Kidney epithelial cell (primary cell): ENCODE measurements around the gene MGAT4B. TPM values are rescaled to one million over a fixed set of nuclear protein-coding genes. Genes with fewer than 3 reads are reported as not detected.

ENCODE experiments used
- DNase-seq: peaks from one replicate; pipeline ENCODE4 v3.0.0-alpha.2; 2010; ENCODE audit warnings: low read depth
- H3K27me3 ChIP-seq: 2 replicates; pipeline ENCODE4 v1.6.0; 2011; ENCODE audit warnings: low read length; ENCODE audit not compliant: control insufficient read depth, insufficient read depth
- H3K36me3 ChIP-seq: 2 replicates; pipeline ENCODE4 v1.5.1; 2011; ENCODE audit warnings: low read length; ENCODE audit not compliant: control insufficient read depth, insufficient read depth
- H3K4me3 ChIP-seq: 2 replicates; pipeline ENCODE4 v1.5.1; 2011; ENCODE audit warnings: low read depth, mild to moderate bottlenecking, control low read depth, low read length
- CTCF ChIP-seq: IDR thresholded peaks from 2 replicates; pipeline ENCODE4 v1.5.1; 2011; ENCODE audit warnings: mild to moderate bottlenecking, moderate library complexity, low read length, control low read depth, inconsistent platforms; ENCODE audit not compliant: insufficient read depth, poor library complexity, severe bottlenecking
- total RNA-seq: library from RNA; depleted of rRNA; stranded (reverse); fragments of >200 nt; gene quantifications from 2 replicates; pipeline ENCODE4 v1.2.3, GENCODE V29; 2015

Gene MGAT4B
- total RNA-seq, 1 donor from 2014 or later, result 540 TPM

DNA sequence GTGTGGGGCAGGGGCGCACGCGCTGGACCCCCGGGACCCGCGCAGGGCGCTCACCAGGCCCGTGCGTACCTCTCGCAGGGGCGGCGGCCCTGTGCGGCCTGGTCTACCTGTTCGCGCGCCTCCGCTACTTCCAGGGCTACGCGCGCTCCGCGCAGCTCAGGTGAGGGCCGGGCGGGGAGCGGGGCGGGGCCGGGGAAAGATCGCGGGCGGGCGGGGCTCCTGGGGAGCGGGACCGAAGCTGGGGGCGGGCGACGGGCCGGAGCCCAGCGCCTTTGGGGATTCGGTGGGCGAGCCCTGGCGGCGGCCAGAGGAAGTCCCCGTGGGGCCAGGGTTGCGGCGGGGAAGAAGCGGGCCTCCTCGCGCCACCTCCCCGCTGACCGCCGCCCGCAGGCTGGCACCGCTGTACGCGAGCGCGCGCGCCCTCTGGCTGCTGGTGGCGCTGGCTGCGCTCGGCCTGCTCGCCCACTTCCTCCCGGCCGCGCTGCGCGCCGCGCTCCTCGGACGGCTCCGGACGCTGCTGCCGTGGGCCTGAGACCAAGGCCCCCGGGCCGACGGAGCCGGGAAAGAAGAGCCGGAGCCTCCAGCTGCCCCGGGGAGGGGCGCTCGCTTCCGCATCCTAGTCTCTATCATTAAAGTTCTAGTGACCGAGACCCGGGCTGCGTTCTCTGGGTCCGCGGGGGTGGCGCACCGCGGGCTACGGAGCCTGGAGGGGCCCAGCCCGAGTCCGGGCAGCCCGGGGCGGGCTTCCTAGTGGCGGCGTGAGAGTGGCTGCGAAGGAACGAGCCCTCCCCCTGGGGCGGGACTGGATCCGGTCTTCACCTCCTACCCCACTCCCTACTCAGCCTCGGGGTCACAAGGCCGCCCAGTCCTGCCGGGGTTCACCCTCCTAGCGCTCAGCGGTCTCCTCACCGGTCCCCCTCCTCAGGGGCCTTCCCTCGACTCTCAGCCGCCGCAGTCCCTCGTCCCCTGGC, 10.5 kb downstream of the MGAT4B start:
- DNase-seq, result no peak
- Histone ChIP-seq H3K4me3 (peak overlapping the region; percentile 64), H3K36me3 (peaks cover 2% of the 10 kb centered on the region), H3K27me3 (no peaks in the 10 kb centered on the region)
- peak; percentile 9 for TF ChIP-seq CTCF

- Histone ChIP-seq H3K4me3 (peak overlapping the region; percentile 64), H3K27me3 (no peaks in the 10 kb centered on the region), H3K36me3 (peaks cover 2% of the 10 kb centered on the region)
- DNase-seq, result no peak
- TF ChIP-seq CTCF, result no peak
Measured at GRCh38 chr5:179795049-179795862, 11.4 kb downstream of the MGAT4B start.

GRCh38 chr5:179794575-179794974, 12.1 kb downstream of the MGAT4B start:
- Histone ChIP-seq H3K4me3 (no peak overlapping the region), H3K27me3 (no peaks in the 10 kb centered on the region), H3K36me3 (peaks cover under 1% of the 10 kb centered on the region)
- no peak for DNase-seq
- TF ChIP-seq CTCF, result no peak

- H3K27me3 ChIP-seq, result no peaks in the 10 kb centered on the region
- no peaks in the 10 kb centered on the region for H3K36me3 ChIP-seq
- no peak for DNase-seq
- H3K4me3 ChIP-seq, result no peak overlapping the region
- no peak for TF ChIP-seq CTCF
Measured at GRCh38 chr5:179794171-179794570, 12.5 kb downstream of the MGAT4B start.

- Histone ChIP-seq H3K27me3 (no peaks in the 10 kb centered on the region), H3K4me3 (no peak within 1 kb of the TSS), H3K36me3 (no peaks in the 10 kb centered on the region)
- no peak for TF ChIP-seq CTCF
- no peak for DNase-seq
Measured at GRCh38 chr5:179793468-179794139, 13.1 kb downstream of the MGAT4B start, which contains the start of gene LTC4S. Gene LTC4S, plus strand, starts transcription at chr5:179793986. Its CDS starts 95 bp downstream, at chr5:179794081.
